ENCODE data around the gene ME1.

DNA sequence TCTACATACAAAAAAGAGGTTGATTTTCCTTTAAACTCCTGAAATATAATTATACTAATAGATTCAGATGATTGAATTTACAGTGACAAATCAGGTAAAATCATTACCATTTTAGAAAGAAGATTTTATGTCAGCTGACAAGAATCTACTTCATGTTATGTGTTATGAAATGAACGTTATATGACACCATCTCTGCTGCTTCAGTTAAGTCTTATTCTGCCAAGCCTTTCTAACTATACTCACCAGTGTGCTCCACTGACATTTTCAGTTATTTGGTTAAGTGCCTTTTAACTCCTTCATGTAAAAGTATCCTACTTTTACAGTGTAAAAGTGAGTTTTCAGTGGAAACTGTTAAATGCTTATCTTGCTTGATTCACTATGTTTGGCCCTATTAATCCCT is 157.3 kb downstream of the ME1 start:
- TF ChIP-seq EZH2 (IDR thresholded peaks at IDR 0.05; ENCODE audit: borderline replicate concordance, low read depth, low read length, severe bottlenecking), result no peak
- TF ChIP-seq CTCF (IDR thresholded peaks at IDR 0.05; ENCODE audit: extremely low read depth in 1 of 2, insufficient read depth in 1 of 2, low read depth in 1 of 2, low read length in 2 of 2), result no peak
- TF ChIP-seq POLR2A (IDR thresholded peaks at IDR 0.05; ENCODE audit: low read depth, low read length), result no peak

Measured in endothelial cell of umbilical vein (primary cell).